Measurements from ENCODE around the gene SUGP1.

Gene SUGP1

DNA sequence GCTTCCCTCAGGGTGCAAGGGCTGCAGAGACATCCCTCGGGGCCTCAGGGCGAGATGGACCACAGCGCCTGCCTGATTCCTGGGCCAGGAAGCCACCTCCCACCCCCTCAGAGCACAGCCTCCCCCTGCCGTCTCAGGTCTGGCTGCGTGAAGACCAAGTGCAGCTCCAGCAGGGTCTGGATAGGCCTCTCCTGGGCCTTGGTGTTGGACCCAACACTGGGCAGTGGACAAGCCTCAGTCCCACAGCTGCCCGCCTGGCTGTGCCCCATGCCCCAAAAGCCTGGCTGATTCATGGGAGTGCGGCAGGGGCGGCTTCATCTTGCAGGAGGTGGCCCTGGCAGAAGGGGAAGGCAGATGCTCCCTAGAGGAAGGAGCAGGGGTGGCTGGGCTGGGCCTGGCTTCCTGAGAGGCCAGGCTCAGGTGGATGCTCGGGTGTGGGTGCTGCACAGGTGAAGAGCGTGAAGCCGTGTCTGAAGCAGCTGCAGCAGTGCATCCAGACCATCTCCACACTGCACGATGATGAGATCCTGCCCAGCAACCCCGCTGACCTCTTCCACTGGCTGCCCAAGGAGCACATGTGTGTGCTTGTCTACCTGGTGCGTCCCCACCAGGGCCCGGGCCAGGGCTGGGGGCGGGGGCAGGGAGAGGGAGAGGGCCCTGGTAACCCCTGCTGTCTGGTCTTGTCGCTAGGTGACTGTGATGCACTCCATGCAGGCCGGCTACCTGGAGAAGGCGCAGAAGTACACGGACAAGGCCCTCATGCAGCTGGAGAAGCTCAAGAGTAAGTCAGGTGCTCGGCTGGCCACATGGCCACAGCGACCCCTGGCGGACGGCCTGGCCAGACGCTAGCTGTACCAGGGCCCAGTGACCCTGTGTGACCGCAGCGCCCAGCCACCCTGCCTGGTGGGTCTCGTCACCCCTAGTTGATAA, 22.0 kb upstream of the SUGP1 start:
- DNase-seq (ENCODE audit: low spot score): peak; percentile 99

DNA sequence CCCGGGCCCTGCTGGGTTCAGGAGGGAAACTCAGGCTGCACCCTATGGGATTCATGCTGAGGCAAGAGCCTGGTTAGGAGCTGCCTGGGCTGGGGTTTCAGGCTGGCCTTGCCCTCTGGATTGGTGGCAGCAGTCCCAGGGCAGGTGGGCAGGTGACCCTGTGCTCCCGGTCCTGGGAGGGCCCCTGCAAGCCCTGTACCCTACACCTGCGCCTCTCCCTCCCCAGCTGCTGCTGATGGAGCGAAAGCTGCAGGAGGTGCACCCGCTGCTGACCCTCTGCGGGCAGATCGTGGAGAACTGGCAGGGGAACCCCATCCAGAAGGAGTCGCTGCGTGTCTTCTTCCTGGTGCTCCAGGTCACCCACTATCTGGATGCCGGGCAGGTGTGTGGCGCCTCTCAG, 20.7 kb upstream of the SUGP1 start:
- DNase-seq (ENCODE audit: low spot score): no peak

DNA sequence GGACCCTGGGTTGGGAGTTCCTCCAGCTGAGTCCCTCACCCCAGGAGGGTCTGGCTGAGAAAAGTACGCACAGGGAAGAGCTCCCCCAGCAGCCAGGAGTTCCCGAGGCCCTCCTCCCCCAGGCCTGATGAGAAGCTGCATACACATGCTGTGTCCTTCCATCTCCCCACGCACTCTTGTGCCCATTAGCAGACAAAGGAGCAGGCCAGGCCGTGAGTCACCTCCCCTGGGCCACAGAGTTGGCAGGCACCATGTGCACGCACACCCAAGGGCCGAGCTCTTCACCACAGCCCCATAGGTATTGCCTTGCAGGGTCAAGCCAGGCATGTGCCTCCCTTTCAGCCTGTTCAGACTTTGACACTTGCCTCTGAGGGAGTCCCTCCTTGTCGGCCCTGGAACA, 17.8 kb upstream of the SUGP1 start:
- DNase-seq (ENCODE audit: low spot score): no peak

DNA sequence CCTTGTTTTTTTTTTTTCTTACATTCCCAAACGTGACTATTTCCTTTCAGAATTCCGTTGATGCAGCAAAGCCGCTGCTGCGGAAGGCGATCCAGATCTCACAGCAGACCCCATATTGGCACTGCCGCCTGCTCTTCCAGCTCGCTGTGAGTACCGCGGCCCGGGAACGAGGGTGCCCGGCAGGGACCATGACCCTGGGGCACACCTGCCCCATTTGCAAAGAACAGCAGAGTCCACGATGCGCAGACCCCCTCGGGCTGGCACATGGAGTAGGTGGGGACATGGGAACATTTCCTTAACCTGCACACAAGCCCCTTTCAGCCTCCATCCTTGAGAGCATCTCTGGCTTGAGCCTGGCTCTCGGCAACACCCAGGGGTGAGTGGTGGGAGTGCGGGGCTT, 16.8 kb upstream of the SUGP1 start:
- no peak for DNase-seq (ENCODE audit: low spot score)

DNA sequence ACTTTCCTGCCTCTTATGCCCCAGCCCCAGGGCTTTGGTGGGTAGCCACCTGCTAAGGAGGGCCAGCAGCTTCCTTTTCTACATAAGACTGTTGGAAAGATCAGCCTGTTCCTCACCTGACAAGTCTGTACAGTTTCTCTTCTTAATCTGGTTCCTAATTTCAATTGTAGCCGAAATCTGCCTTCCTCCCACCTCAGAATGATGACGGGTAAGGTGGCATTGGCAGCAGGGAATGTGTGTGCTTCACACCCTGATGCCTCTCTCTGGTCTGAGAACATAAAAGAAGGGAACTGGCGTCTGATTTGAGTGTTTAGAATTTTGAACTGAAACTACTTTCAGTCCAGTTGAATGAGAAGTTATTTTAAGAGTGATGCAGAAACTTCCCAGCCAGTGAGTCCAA, 16.3 kb upstream of the SUGP1 start:
- DNase-seq (ENCODE audit: low spot score): no peak

DNA sequence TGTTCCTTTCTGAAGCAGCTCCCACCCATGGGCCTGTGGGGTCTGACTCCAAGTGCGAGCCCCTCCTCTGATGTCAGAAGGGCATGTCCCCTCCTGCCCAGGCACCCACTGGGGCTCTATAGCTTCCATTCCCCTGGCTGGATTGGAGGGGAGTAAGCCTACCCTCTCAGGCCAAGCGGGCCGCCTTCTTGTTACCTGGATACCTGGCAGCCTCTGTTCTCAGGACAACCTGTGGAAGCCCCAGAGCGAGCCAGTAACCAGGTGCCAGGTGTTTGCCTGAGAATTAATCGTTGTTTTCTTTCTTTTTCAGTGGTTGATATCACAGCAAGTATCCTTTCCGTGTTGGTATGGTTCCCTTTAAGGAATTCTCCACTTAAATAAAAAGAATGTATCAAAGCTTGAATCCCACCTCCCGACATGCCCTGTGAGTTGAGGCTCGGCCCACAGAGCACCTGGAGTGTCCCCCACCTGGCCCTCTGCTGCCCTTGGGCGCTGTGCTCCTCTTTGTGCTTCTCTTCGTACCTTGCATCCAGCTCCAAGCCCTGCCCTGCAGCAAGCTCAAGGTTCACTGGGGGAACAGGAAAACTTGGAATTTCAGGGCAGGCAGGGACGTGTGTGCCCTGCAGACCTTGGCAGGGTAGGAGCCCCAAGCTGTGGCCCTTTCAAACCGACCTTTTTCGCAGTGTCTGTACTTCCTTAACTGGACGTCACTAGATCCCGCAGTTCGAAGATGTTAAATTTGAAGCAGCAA, 15.3 kb upstream of the SUGP1 start:
- DNase-seq (ENCODE audit: low spot score): no peak

DNA sequence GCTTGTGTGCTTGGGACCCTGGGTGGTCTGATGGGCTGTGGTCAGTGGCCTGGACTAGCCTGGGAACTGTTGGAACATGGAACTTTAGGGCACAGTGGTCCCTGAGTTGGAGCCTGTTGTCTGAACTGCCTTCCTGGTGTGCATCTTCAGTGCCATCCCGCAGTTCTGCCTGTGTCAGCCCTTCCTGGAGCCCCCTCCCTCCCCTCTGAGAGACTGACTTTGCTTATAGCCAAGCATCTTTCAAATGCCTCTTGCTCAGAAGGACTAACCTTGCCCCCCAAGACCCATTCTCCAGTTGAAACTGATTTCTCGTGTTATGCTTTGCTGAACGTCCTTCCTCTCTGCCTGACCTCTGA, 14.7 kb upstream of the SUGP1 start:
- no peak for DNase-seq (ENCODE audit: low spot score)

DNA sequence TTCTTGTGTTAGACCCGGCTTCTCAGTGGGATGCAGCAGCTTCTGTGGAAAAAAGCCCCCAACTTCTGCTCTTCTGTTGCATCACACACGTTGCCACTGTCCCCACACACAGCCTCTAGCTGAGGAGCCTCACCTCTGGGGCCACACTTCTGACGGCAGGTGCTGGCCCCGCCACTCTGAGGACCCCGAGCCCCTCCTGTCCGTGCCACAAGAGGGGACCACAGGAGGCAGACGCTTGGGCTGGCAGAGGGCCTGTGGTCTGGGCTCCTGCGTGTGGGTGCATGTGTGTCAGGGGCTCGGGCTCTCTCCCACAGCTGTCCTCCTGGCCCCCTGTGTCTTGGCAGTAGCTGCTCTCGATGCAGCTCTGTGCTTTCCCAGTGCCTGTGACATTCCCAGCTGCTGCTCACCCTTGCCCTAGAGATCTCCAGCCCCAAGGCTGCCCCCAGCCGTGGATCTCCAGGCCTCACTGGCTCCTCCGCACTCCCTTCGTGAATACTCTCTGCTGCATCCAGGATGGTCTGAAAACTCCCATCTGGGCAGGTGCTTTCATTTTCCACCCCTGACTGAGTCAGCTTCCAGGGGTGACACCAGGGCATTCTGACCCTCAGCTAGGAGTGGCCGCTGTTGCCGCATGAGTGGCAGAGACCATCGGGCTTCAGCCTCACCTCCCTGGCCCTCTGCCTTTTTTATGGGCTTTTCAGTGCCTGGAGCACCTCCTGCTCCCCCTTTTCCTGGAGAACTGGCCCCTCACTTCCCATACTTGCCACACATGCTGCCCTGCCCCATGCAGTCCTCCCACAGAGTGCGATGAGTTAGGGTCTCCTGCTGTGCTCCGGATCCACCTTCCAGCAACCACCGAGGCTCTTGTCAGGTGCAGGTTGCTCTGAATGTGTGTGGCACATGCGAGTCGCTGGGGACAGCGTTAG, 14.0 kb upstream of the SUGP1 start:
- DNase-seq (ENCODE audit: low spot score): no peak

DNA sequence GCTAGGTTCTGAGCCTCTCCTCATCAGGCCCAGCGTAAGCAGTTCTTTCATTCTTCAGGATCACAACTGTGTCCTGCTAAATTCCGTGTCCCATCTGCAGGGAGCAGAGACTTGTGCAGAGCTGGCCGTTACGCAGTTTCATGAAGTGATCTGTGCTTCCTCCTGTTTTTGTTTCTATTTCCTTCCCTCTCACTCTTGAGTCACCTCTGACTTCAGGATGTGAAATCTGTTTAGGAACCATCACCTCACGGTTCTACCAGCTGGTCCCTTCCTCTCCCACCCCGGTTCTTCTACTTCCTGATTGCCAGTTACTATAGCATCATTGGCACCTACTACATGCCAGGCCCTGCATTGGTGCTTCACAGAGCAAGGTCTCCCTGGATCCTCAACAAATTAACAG, 8.8 kb upstream of the SUGP1 start:
- no peak for DNase-seq (ENCODE audit: low spot score)

DNA sequence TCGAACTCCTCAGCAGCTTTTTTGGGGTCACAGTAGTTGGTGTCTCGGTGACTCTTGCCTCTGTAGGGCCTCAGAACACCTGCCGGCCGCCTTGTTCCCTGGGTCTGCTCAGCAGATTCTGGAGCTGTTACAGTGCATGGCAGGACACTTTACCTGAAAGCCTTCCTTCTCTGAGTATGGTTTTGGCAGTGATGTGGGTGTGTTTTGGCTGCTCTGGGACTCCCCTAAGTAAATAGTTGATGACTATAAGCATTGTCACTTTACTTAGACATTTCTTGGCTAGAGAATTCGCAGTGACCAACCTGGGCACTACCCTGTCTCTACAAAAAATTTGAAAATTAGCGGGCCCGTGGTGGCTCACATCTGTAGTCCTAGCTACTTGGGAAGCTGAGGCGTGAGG, 7.4 kb upstream of the SUGP1 start:
- no peak for DNase-seq (ENCODE audit: low spot score)

DNA sequence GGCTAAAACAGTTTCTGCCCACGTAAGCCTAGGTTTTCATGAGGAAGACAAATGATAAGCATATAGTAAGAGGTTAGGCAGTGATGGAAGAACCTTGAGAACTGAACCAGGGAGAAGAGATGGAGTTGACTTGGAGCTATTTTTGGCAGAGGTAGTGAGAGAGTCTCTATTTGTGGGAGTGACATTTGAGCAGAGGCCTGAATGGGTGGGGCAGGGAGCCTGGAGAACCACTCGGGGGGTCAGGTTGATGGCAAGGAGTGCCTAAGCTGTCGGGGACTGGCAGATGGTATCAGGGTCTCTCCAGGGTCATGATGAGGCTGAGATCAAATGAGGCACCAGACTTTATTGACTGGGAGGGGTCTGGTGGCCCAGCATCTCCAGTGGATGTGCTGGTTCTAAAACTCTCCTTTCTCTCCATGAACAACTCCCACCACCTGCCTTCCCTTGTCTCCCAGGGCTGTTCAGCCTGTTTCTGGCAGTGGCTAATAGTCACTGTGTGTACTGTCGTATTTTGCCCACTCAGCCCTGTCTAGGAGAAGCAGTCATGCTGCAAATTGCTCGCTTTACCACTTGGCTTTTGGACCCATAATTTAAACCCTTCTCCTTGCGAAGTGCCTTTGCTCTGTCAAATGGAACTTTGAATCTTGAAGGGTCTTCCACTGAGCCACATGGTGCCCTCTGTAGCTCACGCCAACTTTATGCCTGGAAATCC, 3.9 kb upstream of the SUGP1 start:
- no peak for DNase-seq (ENCODE audit: low spot score)

DNA sequence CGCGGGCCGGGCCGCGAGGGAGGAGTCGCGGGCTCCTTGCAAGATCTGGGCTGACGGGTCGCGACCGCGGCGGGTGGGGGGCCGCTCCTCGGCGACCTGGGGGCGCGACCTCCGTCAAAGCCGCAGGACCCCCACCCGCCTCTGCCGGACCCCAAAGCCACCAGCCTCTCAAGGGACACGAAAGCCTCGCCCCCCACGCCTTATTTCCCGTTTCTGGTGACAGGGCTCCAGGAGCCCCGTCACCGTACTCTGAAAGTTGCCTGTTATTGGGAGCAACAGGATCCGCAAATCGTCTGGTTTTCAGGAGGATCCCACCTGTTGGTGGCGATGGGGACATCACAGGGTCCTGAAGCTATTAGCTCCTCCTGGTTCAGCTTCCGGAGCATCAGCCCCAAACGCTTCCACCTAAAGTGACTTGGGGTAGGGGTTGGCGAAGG, 850 bp upstream of the SUGP1 start:
- peak; percentile 56 for DNase-seq (ENCODE audit: low spot score)

DNA sequence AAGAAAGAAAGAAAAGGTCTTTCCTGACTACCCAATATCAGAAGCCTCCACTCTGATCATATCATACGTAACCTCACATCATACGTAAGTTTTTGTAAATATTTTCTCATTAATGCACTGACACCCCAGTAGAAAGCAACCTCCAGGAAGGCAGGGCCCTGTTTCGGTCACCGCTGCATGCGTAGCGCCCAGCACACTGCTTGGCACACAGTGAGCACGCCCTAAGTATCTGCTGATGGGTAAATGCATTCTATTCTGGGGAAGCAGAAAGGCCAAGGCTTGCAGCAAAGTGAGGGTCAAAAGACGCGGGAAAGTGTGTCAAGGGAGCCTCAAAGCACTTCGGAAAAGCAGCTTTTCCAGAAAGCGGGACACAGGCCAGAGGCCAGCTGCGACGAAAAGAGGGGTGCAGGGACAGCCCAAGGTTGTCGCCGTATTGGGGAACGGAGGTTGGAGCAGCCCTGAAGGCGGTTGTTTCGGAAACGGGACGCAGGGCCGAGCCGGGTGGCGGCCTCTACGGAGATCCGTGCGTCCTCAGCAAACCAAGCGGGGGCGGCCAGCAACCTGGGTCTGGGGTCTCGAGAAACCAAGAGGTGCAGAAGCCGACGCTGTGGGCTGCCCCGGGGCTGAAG, 463 bp downstream of the SUGP1 start:
- DNase-seq (ENCODE audit: low spot score): no peak

DNA sequence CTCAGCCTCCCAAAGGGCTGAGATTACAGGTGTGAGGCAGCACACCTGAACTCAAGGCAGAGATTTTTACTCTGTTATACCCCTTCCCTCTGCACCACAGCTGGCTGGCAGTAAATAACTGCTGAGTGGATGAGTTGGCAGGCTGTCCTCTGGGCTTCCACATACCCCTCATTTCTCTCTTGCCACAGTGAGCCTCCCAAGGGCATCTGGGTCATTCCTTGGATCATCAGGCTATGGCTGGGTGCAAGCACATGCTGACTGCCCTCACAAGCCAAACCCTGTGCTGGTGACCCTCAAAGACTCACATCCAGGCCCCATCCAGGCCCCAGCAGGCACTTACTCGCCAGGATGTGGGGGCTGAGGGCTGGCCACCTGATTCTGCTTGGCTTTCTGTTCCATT, 4.2 kb downstream of the SUGP1 start:
- no peak for DNase-seq (ENCODE audit: low spot score)

DNA sequence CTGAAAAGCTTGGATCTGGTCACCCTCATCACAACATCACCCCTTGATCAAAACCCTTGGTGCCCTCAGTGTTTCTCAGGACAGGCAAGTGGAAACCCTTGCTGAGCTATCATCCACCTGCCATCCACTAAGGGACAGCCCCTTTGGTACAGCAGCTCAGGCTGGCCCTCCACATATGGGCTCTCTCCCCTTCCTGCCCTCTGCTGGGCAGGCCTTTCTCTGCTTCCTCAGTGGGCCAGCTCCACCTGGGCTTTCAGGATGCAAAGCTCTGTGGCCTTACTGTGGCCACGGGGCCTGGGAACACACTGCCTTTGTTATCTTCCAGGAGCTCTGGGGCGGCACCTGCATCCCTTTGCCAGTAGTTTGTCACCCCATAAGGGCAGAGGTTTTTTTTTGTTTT, 4.9 kb downstream of the SUGP1 start:
- no peak for DNase-seq (ENCODE audit: low spot score)

DNA sequence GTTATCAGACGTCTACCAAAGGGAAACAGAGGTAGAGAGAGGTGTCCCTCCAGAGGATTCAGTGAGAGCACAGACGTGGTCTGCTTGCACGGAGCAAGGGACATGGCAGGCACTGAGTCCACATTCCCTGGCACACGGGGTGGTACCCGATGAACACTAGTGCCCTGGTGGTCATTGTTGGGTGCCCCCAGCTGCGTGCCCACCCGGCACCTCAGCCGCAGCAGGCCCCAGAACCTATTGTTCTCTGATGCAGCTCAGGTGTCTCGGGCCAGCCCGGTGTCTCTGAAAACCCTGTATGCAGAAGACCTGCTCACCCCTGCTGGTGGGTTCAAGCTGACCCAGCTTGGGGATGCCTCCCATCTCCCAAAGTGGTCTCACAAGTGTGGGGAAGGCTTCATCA, 11.9 kb downstream of the SUGP1 start:
- no peak for DNase-seq (ENCODE audit: low spot score)

DNA sequence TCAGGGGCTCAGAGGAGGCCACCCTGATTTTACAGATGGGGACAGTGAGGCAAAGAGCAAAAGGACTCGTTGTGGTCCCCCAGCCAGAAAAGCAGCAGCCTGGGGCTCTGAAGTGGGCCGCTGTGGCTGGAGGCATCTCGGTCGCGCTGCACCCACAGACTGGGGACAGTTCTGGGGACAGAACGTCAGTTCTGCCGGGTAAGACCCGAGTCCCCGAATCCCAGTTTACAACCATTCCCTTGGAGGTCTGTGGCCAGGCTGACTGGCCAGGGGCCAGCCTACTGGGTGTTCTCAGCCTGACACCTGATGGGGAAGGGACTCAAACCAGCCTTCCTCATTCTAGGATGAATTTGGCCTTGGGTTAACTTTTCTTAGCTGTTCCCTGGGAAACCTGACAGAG, 14.1 kb downstream of the SUGP1 start:
- DNase-seq (ENCODE audit: low spot score): no peak

DNA sequence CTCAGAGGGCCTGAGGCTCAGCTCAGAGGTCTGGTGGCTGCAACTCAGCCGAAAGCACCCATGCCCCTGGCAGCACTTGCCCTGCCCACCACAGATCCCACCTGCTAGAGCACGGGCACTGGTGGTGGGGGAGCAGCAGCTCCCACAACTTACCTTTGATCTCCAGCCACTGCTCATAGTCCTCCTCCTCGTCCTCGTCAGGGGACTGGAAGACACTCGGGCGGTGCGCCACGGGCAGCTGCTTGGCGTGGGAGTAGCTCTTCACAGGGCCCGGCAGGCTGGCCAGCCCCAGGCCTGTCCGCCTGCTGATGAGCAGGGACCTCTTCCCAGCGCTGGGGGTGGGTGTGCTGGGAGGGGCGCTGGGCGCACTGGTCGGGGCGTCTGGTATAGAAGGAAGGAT, 14.6 kb downstream of the SUGP1 start:
- DNase-seq (ENCODE audit: low spot score): no peak

DNA sequence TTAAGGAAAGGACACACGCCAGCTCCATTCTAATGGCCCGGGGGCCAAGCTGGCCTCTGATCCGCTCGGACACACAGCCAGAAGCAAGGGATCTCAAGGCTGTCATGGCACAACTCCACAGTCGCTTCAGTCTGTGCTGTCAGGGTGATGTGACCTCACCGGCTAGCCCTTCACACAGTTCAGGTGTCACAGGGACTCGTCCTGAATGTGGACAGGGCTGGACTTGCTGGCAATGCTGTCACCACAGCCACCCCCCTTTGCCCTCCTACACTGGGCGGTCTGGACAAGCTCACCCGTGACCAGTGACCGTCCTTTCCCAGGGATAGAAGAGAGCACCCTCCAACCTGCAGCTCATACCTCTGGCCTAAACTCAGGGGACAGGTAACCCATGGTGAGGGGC, 15.2 kb downstream of the SUGP1 start:
- no peak for DNase-seq (ENCODE audit: low spot score)

DNA sequence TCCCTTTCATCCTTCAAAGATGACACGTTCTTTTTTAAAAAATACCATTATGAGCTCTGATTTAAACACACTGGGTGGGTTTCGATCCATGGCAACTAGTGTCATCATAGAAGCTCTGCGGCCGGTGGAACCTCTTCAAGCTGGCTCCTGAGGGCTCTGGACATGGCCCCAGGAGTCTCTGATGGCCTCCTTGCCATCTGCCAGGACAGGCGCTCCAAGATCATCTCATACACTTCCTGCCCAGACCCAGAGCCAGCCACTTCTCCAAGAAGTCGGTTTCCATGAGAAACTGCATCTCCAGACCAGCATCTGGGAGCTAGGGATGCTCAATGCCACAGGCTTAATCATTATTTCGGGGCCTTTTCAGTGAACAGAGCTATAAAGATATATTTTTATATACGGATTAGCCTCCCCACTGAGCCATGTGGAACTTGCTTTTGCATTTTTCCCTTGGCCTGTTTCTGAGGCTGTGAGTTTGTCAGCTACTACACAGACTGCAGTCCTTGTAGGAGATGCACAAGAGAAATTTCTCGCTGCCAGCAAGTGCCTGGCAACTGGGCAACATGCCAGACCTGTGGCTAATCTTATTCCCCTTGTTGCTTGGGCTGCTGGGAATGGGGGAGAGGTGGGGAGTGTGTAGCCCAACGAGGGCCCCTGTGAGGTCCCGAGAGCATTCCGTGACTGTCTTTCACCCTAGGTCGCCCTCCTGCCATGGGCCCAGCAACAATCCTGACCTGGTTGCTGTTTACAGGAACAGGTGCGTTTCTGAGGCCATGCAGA, 15.9 kb downstream of the SUGP1 start:
- DNase-seq (ENCODE audit: low spot score): no peak

DNA sequence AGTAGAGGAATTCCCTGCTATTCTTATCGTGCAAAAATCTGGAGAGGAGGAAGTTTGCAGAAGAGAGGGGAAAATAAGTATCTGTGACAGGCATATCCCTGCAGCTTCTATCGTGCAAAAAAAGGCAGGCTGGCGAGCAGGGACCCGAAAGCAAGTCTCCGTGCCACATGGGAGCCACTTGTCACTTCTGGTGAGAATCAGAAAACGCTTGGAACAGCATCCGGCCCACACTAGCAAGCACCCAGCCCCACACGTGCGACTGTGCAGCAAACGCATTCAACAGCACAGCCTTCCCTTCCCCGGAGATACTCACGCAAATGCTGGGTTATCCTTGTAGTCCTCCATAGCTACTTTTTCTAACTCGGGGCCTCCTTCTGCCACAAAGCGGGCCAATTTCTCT, 16.9 kb downstream of the SUGP1 start:
- DNase-seq (ENCODE audit: low spot score): no peak

Measured in iPS-NIHi11 (cell line).